Kidney (tissue), 14 donors: ENCODE data around the gene PLEKHJ1. TPM values are rescaled to one million over a fixed set of nuclear protein-coding genes. Genes with fewer than 3 reads are reported as not detected.

ENCODE experiments used
- DNase-seq, 5 donors: peaks; one replicate each; pipeline ENCODE4 v3.0.0-alpha.2; 2013 to 2020
- FAIRE-seq: peaks from 2 replicates; lab custom pipeline; 2012; peaks lifted over from hg19 to GRCh38; lab: Jason Lieb, UNC
- H3K27ac ChIP-seq, 2 donors: one replicate each; pipeline ENCODE4 v1.7.0; 2013; ENCODE audit warnings: low read depth in 2 of 2, low read length in 2 of 2, inconsistent platforms in 1 of 2
- H3K27me3 ChIP-seq: one replicate; pipeline ENCODE4 v1.7.1; 2013; ENCODE audit warnings: low read length, inconsistent platforms; ENCODE audit not compliant: control insufficient read depth, insufficient read depth
- H3K36me3 ChIP-seq, 3 donors: one replicate each; pipeline versions ENCODE4 v1.7.0 to v1.7.1; 2013; ENCODE audit warnings: low read length in 3 of 3, control low read depth in 1 of 3, inconsistent platforms in 1 of 3; ENCODE audit not compliant: insufficient read depth in 3 of 3, control insufficient read depth in 2 of 3
- H3K4me1 ChIP-seq, 3 donors: one replicate each; pipeline versions ENCODE4 v1.7.0 to v1.7.1; 2013; ENCODE audit warnings: low read length in 3 of 3, inconsistent platforms in 1 of 3, low read depth in 1 of 3; ENCODE audit not compliant: control insufficient read depth in 2 of 3, insufficient read depth in 2 of 3
- H3K4me3 ChIP-seq, 3 donors: one replicate each; pipeline versions ENCODE4 v1.7.0 to v1.8.1; 2013; ENCODE audit warnings: low read length in 3 of 3, control low read depth in 1 of 3, inconsistent platforms in 1 of 3
- H3K9ac ChIP-seq, 3 donors: one replicate each; pipeline versions ENCODE4 v1.7.0 to v1.7.1; 2013; ENCODE audit warnings: low read length in 3 of 3, control low read depth in 1 of 3, inconsistent platforms in 1 of 3
- H3K9me3 ChIP-seq, 3 donors: one replicate each; pipeline versions ENCODE4 v1.7.0 to v1.7.1; 2013; ENCODE audit warnings: low read length in 3 of 3, control low read depth in 1 of 3, inconsistent platforms in 1 of 3; ENCODE audit not compliant: control insufficient read depth in 2 of 3, insufficient read depth in 1 of 3
- intact Hi-C: fragments of 100-400 bp; cut with DNase I; formaldehyde crosslinking; loops from one replicate; pipeline ENCODE4 v1.11.1; 2022
- microRNA-seq: library from miRNA; unstranded; fragments of <30 nt; microRNA quantifications from one replicate; pipeline ENCODE4 v1.2.0, GENCODE V29; 2020
- polyA plus RNA-seq: library from polyadenylated mRNA; stranded (reverse); fragments of 350-450 nt; fragmentation: Illumina TruSeq; extraction: RNeasy Lipid Tissue Mini Kit (QIAGEN cat#74804); gene quantifications from one replicate; pipeline ENCODE4 v1.2.3, GENCODE V29; 2014; ENCODE audit warnings: low read depth, low replicate concordance; ENCODE audit not compliant: insufficient read depth
- total RNA-seq: library from RNA; stranded (reverse); fragmentation: NEBNext Ultra II Directional; extraction: Animal tissue kit (Norgen Biotek cat#: 25700); gene quantifications from one replicate; pipeline ENCODE4 v1.2.1, GENCODE V29; 2021
- TF ChIP-seq, protein P1 (sequence below): IDR thresholded peaks from 3 replicates; pipeline ENCODE4 v1.5.1; 2012; ENCODE audit warnings: mild to moderate bottlenecking, moderate library complexity, borderline replicate concordance; ENCODE audit not compliant: insufficient read depth; ENCODE audit errors: extremely low read depth
- donor health status: control.
- donor health status: control.
- donor health status: control.
- donor health status: control.
- donor health status: control.
- donor health status: DM: yes; HTN: yes; CAD: no.
- donor health status: Normal renal cell carcinoma (clear cell type).

PLEKHJ1 gene
- total and polyA plus RNA-seq, 2 donors from 2014 or later = 59.7 to 156 TPM

GRCh38 chr19:2185734-2186070 is 50.4 kb downstream of the PLEKHJ1 start:
- no peak for DNase-seq
- intact Hi-C loops = no loop called here
- Histone ChIP-seq H3K9me3 (no peaks in the 10 kb centered on the region), H3K27me3 (no peaks in the 10 kb centered on the region), H3K36me3 (peaks cover 0 to 29% (median 0%) of the 10 kb centered on the region in 3 donors), H3K4me1 (peaks cover 0 to 18% (median 14%) of the 10 kb centered on the region in 3 donors), H3K27ac (peak overlapping the region in 1 of 2 donors; percentile 57), H3K9ac (peak overlapping the region in 1 of 3 donors; percentile 61), H3K4me3 (peak overlapping the region in 1 of 3 donors; percentile 21)
- no peak for FAIRE-seq
- TF ChIP-seq, protein P1, sequence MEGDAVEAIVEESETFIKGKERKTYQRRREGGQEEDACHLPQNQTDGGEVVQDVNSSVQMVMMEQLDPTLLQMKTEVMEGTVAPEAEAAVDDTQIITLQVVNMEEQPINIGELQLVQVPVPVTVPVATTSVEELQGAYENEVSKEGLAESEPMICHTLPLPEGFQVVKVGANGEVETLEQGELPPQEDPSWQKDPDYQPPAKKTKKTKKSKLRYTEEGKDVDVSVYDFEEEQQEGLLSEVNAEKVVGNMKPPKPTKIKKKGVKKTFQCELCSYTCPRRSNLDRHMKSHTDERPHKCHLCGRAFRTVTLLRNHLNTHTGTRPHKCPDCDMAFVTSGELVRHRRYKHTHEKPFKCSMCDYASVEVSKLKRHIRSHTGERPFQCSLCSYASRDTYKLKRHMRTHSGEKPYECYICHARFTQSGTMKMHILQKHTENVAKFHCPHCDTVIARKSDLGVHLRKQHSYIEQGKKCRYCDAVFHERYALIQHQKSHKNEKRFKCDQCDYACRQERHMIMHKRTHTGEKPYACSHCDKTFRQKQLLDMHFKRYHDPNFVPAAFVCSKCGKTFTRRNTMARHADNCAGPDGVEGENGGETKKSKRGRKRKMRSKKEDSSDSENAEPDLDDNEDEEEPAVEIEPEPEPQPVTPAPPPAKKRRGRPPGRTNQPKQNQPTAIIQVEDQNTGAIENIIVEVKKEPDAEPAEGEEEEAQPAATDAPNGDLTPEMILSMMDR = no peak

DNA sequence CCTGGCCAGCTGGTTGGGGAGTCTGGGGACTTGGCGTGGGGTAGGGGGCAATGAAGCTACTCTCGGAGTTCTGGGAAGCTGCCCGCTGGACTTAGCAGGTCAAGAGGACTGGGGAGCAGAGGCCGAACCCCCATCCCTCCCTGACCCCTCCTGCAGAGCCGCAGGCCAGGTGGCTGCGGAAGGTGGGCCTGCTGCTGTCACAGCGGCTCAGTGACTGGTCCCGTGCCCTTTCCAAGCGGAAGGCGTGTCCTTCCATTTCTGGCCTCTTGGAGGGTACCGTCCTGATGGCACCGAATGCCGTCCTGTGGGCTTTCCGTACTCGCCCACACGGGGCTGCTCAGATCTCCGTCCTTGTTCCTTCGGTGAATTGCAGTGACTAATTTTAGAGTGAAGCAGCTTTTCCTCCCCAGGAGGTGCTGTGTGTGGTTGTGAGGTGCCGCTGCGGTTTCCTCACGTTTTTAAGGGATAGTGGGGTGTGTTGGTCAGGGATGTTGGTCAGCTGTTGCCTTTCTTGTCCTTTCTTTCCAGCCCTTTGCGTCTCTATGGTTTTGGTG is 51.6 kb downstream of the PLEKHJ1 start:
- Histone ChIP-seq H3K4me3 (no peak overlapping the region), H3K36me3 (peaks cover 0 to 30% (median 0%) of the 10 kb centered on the region in 3 donors), H3K4me1 (peaks cover 0 to 18% (median 14%) of the 10 kb centered on the region in 3 donors), H3K9me3 (no peaks in the 10 kb centered on the region), H3K27ac (no peak overlapping the region), H3K9ac (no peak overlapping the region), H3K27me3 (no peaks in the 10 kb centered on the region)
- intact Hi-C loops = no loop called here
- no peak for FAIRE-seq
- TF ChIP-seq, protein P1 = no peak
- no peak for DNase-seq

Small RNA genes lying within 50 kb of the gene (microRNA-seq; reads per million reads assigned to microRNA genes)
- gene MIR1227 (1.0 reads per million), gene MIR4321 (not detected)

Other genes starting within 250 kb of the PLEKHJ1 start
- gene BTBD2, start 220.6 kb downstream of the PLEKHJ1 start, total RNA-seq = 70.3 TPM
- gene BTBD2, start 220.6 kb downstream of the PLEKHJ1 start, polyA plus RNA-seq = 57.0 TPM
- 190 TPM for gene MKNK2, start 185.1 kb downstream of the PLEKHJ1 start, total RNA-seq
- 67.2 TPM for gene MKNK2, start 185.1 kb downstream of the PLEKHJ1 start, polyA plus RNA-seq
- gene MOB3A, start 140.0 kb downstream of the PLEKHJ1 start, total RNA-seq = 59.7 TPM
- 16.9 TPM for gene MOB3A, start 140.0 kb downstream of the PLEKHJ1 start, polyA plus RNA-seq
- 4.3 TPM for gene IZUMO4, start 139.4 kb downstream of the PLEKHJ1 start, total RNA-seq
- 8.9 TPM for gene IZUMO4, start 139.4 kb downstream of the PLEKHJ1 start, polyA plus RNA-seq
- 125 TPM for gene AP3D1, start 84.8 kb downstream of the PLEKHJ1 start, total RNA-seq
- 68.4 TPM for gene AP3D1, start 84.8 kb downstream of the PLEKHJ1 start, polyA plus RNA-seq
- gene DOT1L, start 72.4 kb downstream of the PLEKHJ1 start, total RNA-seq = 32.0 TPM
- 5.7 TPM for gene DOT1L, start 72.4 kb downstream of the PLEKHJ1 start, polyA plus RNA-seq
- gene SF3A2, start 495 bp upstream of the PLEKHJ1 start, total RNA-seq = 64.1 TPM
- 25.7 TPM for gene SF3A2, start 495 bp upstream of the PLEKHJ1 start, polyA plus RNA-seq
- 1.0 TPM for gene AMH, start 13.0 kb upstream of the PLEKHJ1 start, total RNA-seq
- gene AMH, start 13.0 kb upstream of the PLEKHJ1 start, polyA plus RNA-seq = 0.60 TPM
- gene JSRP1, start 20.1 kb upstream of the PLEKHJ1 start, total RNA-seq = 5.0 TPM
- gene JSRP1, start 20.1 kb upstream of the PLEKHJ1 start, polyA plus RNA-seq = 0.37 TPM
- gene PEAK3, start 45.8 kb upstream of the PLEKHJ1 start, total RNA-seq = 2.1 TPM
- not detected for gene PEAK3, start 45.8 kb upstream of the PLEKHJ1 start, polyA plus RNA-seq
- 0.09 TPM for gene LINGO3, start 71.8 kb upstream of the PLEKHJ1 start, total RNA-seq
- gene LINGO3, start 71.8 kb upstream of the PLEKHJ1 start, polyA plus RNA-seq = not detected
- 54.0 TPM for gene LSM7, start 92.3 kb upstream of the PLEKHJ1 start, total RNA-seq
- gene LSM7, start 92.3 kb upstream of the PLEKHJ1 start, polyA plus RNA-seq = 160 TPM
- 94.1 TPM for gene SPPL2B, start 92.4 kb upstream of the PLEKHJ1 start, total RNA-seq
- gene SPPL2B, start 92.4 kb upstream of the PLEKHJ1 start, polyA plus RNA-seq = 25.3 TPM
- not detected for gene TMPRSS9, start 123.9 kb upstream of the PLEKHJ1 start, total RNA-seq
- gene TMPRSS9, start 123.9 kb upstream of the PLEKHJ1 start, polyA plus RNA-seq = not detected
- 69.7 TPM for gene TIMM13, start 191.3 kb upstream of the PLEKHJ1 start, total RNA-seq
- 188 TPM for gene TIMM13, start 191.3 kb upstream of the PLEKHJ1 start, polyA plus RNA-seq
- 27.6 TPM for gene LMNB2, start 220.6 kb upstream of the PLEKHJ1 start, total RNA-seq
- gene LMNB2, start 220.6 kb upstream of the PLEKHJ1 start, polyA plus RNA-seq = 9.0 TPM
- gene GADD45B, start 239.8 kb upstream of the PLEKHJ1 start, total RNA-seq = 88.5 TPM
- 149 TPM for gene GADD45B, start 239.8 kb upstream of the PLEKHJ1 start, polyA plus RNA-seq